H9 (cell line): ENCODE measurements around the gene NCOA5. TPM values are rescaled to one million over a fixed set of nuclear protein-coding genes. Genes with fewer than 3 reads are reported as not detected.

Source experiments
- DNase-seq: peaks from one replicate; pipeline ENCODE4 v3.0.0-alpha.2; 2017
- H2AFZ ChIP-seq: one replicate; pipeline ENCODE4 v1.6.1; 2013; ENCODE audit warnings: mild to moderate bottlenecking, low read length, control low read depth, moderate library complexity
- H2AK5ac ChIP-seq: 2 replicates; pipeline ENCODE4 v1.6.1; 2013; ENCODE audit warnings: low read length, control low read depth, mixed read lengths; ENCODE audit not compliant: insufficient read length
- H2BK120ac ChIP-seq: one replicate; pipeline ENCODE4 v1.6.1; 2013; ENCODE audit warnings: low read depth, mild to moderate bottlenecking, low read length, control low read depth, inconsistent platforms; ENCODE audit not compliant: poor library complexity, severe bottlenecking
- H2BK12ac ChIP-seq: 2 replicates; pipeline ENCODE4 v1.6.1; 2013; ENCODE audit warnings: low read length, control low read depth, mixed read lengths, low read depth; ENCODE audit not compliant: insufficient read length
- H2BK15ac ChIP-seq: 2 replicates; pipeline ENCODE4 v1.6.1; 2013; ENCODE audit warnings: low read depth, low read length, control low read depth
- H2BK20ac ChIP-seq: one replicate; pipeline ENCODE4 v1.6.1; 2013; ENCODE audit warnings: low read depth, mild to moderate bottlenecking, low read length, control low read depth, inconsistent platforms; ENCODE audit not compliant: poor library complexity, severe bottlenecking
- H2BK5ac ChIP-seq: 2 replicates; pipeline ENCODE4 v1.6.1; 2013; ENCODE audit warnings: low read length, control low read depth, mixed read lengths; ENCODE audit not compliant: insufficient read length
- H3K14ac ChIP-seq: 2 replicates; pipeline ENCODE4 v1.6.1; 2013; ENCODE audit warnings: low read length, control low read depth; ENCODE audit not compliant: insufficient read depth
- H3K18ac ChIP-seq: 2 replicates; pipeline ENCODE4 v1.6.1; 2013; ENCODE audit warnings: low read depth, mild to moderate bottlenecking, mixed read lengths, low read length, control low read depth; ENCODE audit not compliant: insufficient read length
- H3K23ac ChIP-seq: 2 replicates; pipeline ENCODE4 v1.6.1; 2013; ENCODE audit warnings: low read length, control low read depth, mixed read lengths, low read depth; ENCODE audit not compliant: insufficient read length
- H3K23me2 ChIP-seq: 2 replicates; pipeline ENCODE4 v1.6.1; 2013; ENCODE audit warnings: low read depth, mild to moderate bottlenecking, mixed read lengths, low read length, control low read depth; ENCODE audit not compliant: insufficient read length, poor library complexity, severe bottlenecking
- H3K27ac ChIP-seq: 2 replicates; pipeline ENCODE4 v1.5.1; 2013; ENCODE audit warnings: low read length, control low read depth, mixed read lengths, low read depth; ENCODE audit not compliant: insufficient read length
- H3K27me3 ChIP-seq: 2 replicates; pipeline ENCODE4 v1.6.1; 2013; ENCODE audit warnings: low read length, control low read depth, inconsistent platforms; ENCODE audit not compliant: insufficient read depth
- H3K4ac ChIP-seq: 2 replicates; pipeline ENCODE4 v1.6.1; 2013; ENCODE audit warnings: low read depth, mild to moderate bottlenecking, control low read depth, inconsistent platforms, low read length, moderate library complexity
- H3K4me1 ChIP-seq: 2 replicates; pipeline ENCODE4 v1.6.1; 2013; ENCODE audit warnings: low read length, control low read depth, inconsistent platforms; ENCODE audit not compliant: insufficient read depth
- H3K4me2 ChIP-seq: 2 replicates; pipeline ENCODE4 v1.6.1; 2013; ENCODE audit warnings: low read length, control low read depth, mixed read lengths; ENCODE audit not compliant: insufficient read length, insufficient read depth
- H3K56ac ChIP-seq: 2 replicates; pipeline ENCODE4 v1.6.1; 2013; ENCODE audit warnings: low read depth, mild to moderate bottlenecking, mixed read lengths, low read length, control low read depth; ENCODE audit not compliant: insufficient read length
- H3K79me1 ChIP-seq: 2 replicates; pipeline ENCODE4 v1.6.1; 2013; ENCODE audit warnings: low read depth, mild to moderate bottlenecking, moderate library complexity, low read length, control low read depth, inconsistent platforms; ENCODE audit not compliant: insufficient read depth, poor library complexity, severe bottlenecking
- H3K79me2 ChIP-seq: 2 replicates; pipeline ENCODE4 v1.6.1; 2013; ENCODE audit warnings: low read length, control low read depth, inconsistent platforms; ENCODE audit not compliant: insufficient read depth
- H3K9ac ChIP-seq: 2 replicates; pipeline ENCODE4 v1.6.1; 2013; ENCODE audit warnings: low read length, control low read depth, mixed read lengths; ENCODE audit not compliant: insufficient read length; ENCODE audit errors: extremely low read depth
- H3K9me3 ChIP-seq: one replicate; pipeline ENCODE4 v1.6.1; 2013; ENCODE audit warnings: low read depth, low read length, inconsistent platforms; ENCODE audit not compliant: control insufficient read depth
- H3T11ph ChIP-seq: one replicate; pipeline ENCODE4 v1.6.1; 2013; ENCODE audit warnings: mild to moderate bottlenecking, low read length, control low read depth, inconsistent platforms
- H4K20me1 ChIP-seq: one replicate; pipeline ENCODE4 v1.6.1; 2013; ENCODE audit not compliant: control insufficient read depth, insufficient read length, insufficient read depth
- H4K5ac ChIP-seq: 2 replicates; pipeline ENCODE4 v1.6.1; 2013; ENCODE audit warnings: low read depth, mild to moderate bottlenecking, mixed read lengths, low read length, control low read depth; ENCODE audit not compliant: insufficient read length
- H4K8ac ChIP-seq: replicated peaks from 2 replicates; pipeline ENCODE4 v1.6.1; 2013; ENCODE audit warnings: low read length, control low read depth, mixed read lengths, low read depth; ENCODE audit not compliant: insufficient read length
- H4K91ac ChIP-seq: 2 replicates; pipeline ENCODE4 v1.6.1; 2013; ENCODE audit warnings: low read depth, mild to moderate bottlenecking, moderate library complexity, mixed read lengths, low read length, control low read depth; ENCODE audit not compliant: insufficient read length
- H3K27ac Mint-ChIP-seq, 3 experiments: 2 replicates in 2 of 3; 3 replicates in 1 of 3; pipeline ENCODE4 v1.8.0; 2020 to 2021; ENCODE audit warnings: mixed read lengths in 3 of 3, mild to moderate bottlenecking in 1 of 3, moderate library complexity in 1 of 3
- H3K27me3 Mint-ChIP-seq: 2 replicates; pipeline ENCODE4 v1.8.0; 2021; ENCODE audit warnings: low read depth, mild to moderate bottlenecking, moderate library complexity, mixed read lengths
- H3K36me3 Mint-ChIP-seq, 3 experiments: 2 replicates in 2 of 3; 3 replicates in 1 of 3; pipeline ENCODE4 v1.8.0; 2020 to 2021; ENCODE audit warnings: low read depth in 3 of 3, mixed read lengths in 3 of 3; ENCODE audit not compliant: insufficient read depth in 1 of 3
- H3K4me1 Mint-ChIP-seq, 2 experiments: 2 replicates each; pipeline ENCODE4 v1.8.0; 2020; ENCODE audit warnings: mixed read lengths in 2 of 2
- H3K4me3 Mint-ChIP-seq, 2 experiments: 2 replicates in 1 of 2; 3 replicates in 1 of 2; pipeline ENCODE4 v1.8.0; 2020 to 2021; ENCODE audit warnings: mild to moderate bottlenecking in 2 of 2, mixed read lengths in 2 of 2, moderate library complexity in 1 of 2
- H3K9me3 Mint-ChIP-seq, 2 experiments: 2 replicates in 1 of 2; 3 replicates in 1 of 2; pipeline ENCODE4 v1.8.0; 2020; ENCODE audit warnings: mild to moderate bottlenecking in 2 of 2, mixed read lengths in 2 of 2, moderate library complexity in 1 of 2
- total RNA-seq: library from RNA; stranded (reverse); gene quantifications from 2 replicates; pipeline ENCODE4 v1.2.1, GENCODE V29; 2021
- TF ChIP-seq, protein P1 (sequence below): fragments of 200-600 bp; sonication (generic); conservative IDR thresholded peaks from 3 replicates; pipeline ENCODE4 v1.8.0; 2021; ENCODE audit warnings: antibody characterized with exemption, mild to moderate bottlenecking

Gene NCOA5
- total RNA-seq, 1 experiment from 2014 or later = 55.7 TPM

DNA sequence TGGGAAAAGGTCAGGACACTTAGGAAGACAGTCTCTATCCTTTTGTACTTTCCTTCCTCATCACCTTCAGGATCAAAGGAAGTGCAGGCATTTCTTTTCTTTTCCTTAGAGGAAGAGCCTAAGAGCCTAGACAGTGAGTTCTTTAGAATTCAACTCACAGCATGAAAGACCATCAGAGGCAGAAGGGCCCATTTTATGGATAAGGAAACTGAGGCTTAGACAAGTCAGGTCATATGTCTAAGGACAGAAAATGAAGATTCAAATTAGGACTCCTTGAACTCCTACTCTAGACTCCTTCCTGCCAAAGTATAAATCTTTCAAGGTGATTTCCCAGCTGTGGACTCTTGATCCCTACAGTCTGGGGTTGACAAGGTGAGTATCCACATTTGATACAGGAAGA lies 39.9 kb downstream of the NCOA5 start:
- no peak overlapping the region for H4K91ac ChIP-seq
- H3K9ac ChIP-seq = no peak overlapping the region
- no peak overlapping the region for H2BK20ac ChIP-seq
- H3K27me3 ChIP-seq = peaks cover under 1% of the 10 kb centered on the region; the same call in 1 of the 2 replicates
- H3K27me3 Mint-ChIP-seq = peaks cover 60% of the 10 kb centered on the region
- no peak overlapping the region for H3K23ac ChIP-seq
- H3K9me3 ChIP-seq = no peaks in the 10 kb centered on the region
- H2BK120ac ChIP-seq = no peak overlapping the region
- no peak overlapping the region for H2BK5ac ChIP-seq
- H3K27ac Mint-ChIP-seq = no peak overlapping the region
- no peak overlapping the region for H3K27ac ChIP-seq
- H3K36me3 Mint-ChIP-seq = 0 out of 7 replicates have a peak, but pooled peaks cover 0 to 1% (median 0%) of the 10 kb centered on the region in 3 experiments
- H3K4ac ChIP-seq = no peak overlapping the region
- H2AK5ac ChIP-seq = no peak overlapping the region
- H4K5ac ChIP-seq = no peak overlapping the region
- H2BK12ac ChIP-seq = no peak overlapping the region
- H3T11ph ChIP-seq = no peak overlapping the region
- H3K4me1 Mint-ChIP-seq = no peaks in the 10 kb centered on the region
- H2AFZ ChIP-seq = no peak overlapping the region
- no peak overlapping the region for H4K8ac ChIP-seq
- no peak overlapping the region for H3K4me3 Mint-ChIP-seq
- no peaks in the 10 kb centered on the region for H3K79me2 ChIP-seq
- TF ChIP-seq, protein P1, sequence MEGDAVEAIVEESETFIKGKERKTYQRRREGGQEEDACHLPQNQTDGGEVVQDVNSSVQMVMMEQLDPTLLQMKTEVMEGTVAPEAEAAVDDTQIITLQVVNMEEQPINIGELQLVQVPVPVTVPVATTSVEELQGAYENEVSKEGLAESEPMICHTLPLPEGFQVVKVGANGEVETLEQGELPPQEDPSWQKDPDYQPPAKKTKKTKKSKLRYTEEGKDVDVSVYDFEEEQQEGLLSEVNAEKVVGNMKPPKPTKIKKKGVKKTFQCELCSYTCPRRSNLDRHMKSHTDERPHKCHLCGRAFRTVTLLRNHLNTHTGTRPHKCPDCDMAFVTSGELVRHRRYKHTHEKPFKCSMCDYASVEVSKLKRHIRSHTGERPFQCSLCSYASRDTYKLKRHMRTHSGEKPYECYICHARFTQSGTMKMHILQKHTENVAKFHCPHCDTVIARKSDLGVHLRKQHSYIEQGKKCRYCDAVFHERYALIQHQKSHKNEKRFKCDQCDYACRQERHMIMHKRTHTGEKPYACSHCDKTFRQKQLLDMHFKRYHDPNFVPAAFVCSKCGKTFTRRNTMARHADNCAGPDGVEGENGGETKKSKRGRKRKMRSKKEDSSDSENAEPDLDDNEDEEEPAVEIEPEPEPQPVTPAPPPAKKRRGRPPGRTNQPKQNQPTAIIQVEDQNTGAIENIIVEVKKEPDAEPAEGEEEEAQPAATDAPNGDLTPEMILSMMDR = no peak
- H3K56ac ChIP-seq = no peak overlapping the region
- no peaks in the 10 kb centered on the region for H3K23me2 ChIP-seq
- H3K79me1 ChIP-seq = no peaks in the 10 kb centered on the region
- no peaks in the 10 kb centered on the region for H3K4me1 ChIP-seq
- no peak overlapping the region for H3K4me2 ChIP-seq
- no peak overlapping the region; the same call in 1 of the 2 replicates for H3K14ac ChIP-seq
- no peak overlapping the region for H3K18ac ChIP-seq
- DNase-seq = no peak
- H3K9me3 Mint-ChIP-seq = no peaks in the 10 kb centered on the region
- no peaks in the 10 kb centered on the region for H4K20me1 ChIP-seq
- no peak overlapping the region for H2BK15ac ChIP-seq
